HepG2 (cell line): Measurements from ENCODE around the gene TEDC2. TPM values are rescaled to one million over a fixed set of nuclear protein-coding genes. Genes with fewer than 3 reads are reported as not detected.

Experiments
- ATAC-seq: fragments of 200-7000 bp; cut with Tn5 transposase; 3 replicates; pipeline ENCODE4 v1.9.1; 2020; ENCODE audit warnings: mild to moderate bottlenecking, moderate library complexity
- BruUV-seq: library from RNA; stranded (reverse); fragments of 400-500 nt; replicated peaks from 2 replicates; lab custom pipeline; 2021; lab: Mats Ljungman, UMichigan
- CTCF ChIA-PET: fragments of 300-600 bp; formaldehyde crosslinking; extraction: SDS; loops from one replicate; lab custom pipeline; 2021; ENCODE audit warnings: low total read pairs, inconsistent platforms, low intra/inter-chr PET ratio; lab: Yijun Ruan, JAX
- POLR2A ChIA-PET: fragments of 350-600 bp; sonication (Branson Sonifier 250); formaldehyde crosslinking; loops from one replicate; lab custom pipeline; 2020; ENCODE audit warnings: antibody characterized with exemption, inconsistent platforms; lab: Yijun Ruan, JAX
- DNase-seq: peaks from one replicate; pipeline ENCODE4 v3.0.0-alpha.2; 2015; ENCODE audit warnings: low spot score
- FAIRE-seq: peaks from 3 replicates; lab custom pipeline; 2011; peaks lifted over from hg19 to GRCh38; lab: Jason Lieb, UNC
- H2AFZ ChIP-seq: one replicate; pipeline ENCODE4 v1.6.1; 2011; ENCODE audit warnings: low read length, inconsistent platforms
- H3K27ac ChIP-seq: fragments of 300-600 bp; 3 replicates; pipeline ENCODE4 v1.8.0; 2011; ENCODE audit warnings: mixed run types, mild to moderate bottlenecking, mixed read lengths, low read length, inconsistent platforms; ENCODE audit not compliant: insufficient read depth; ENCODE audit errors: extremely low read length
- H3K27me3 ChIP-seq, 2 experiments: fragments of 200-600 bp in 1 of 2; 2 replicates in 1 of 2; 3 replicates in 1 of 2; pipeline versions ENCODE4 v1.6.0 to v1.8.0; 2011; ENCODE audit warnings: low read length in 2 of 2, mild to moderate bottlenecking in 2 of 2, moderate library complexity in 2 of 2, inconsistent platforms in 1 of 2; ENCODE audit not compliant: insufficient read depth in 2 of 2, control insufficient read depth in 1 of 2
- H3K36me3 ChIP-seq, 2 experiments: fragments of 200-600 bp in 1 of 2; replicated peaks in 1 of 2; 2 replicates in 1 of 2; 3 replicates in 1 of 2; pipeline versions ENCODE4 v1.5.1 to v1.8.0; 2011; ENCODE audit warnings: low read length in 2 of 2, inconsistent platforms in 1 of 2; ENCODE audit not compliant: insufficient read depth in 2 of 2, control insufficient read depth in 1 of 2
- H3K4me1 ChIP-seq: 2 replicates; pipeline ENCODE4 v1.5.1; 2012; ENCODE audit warnings: low read length, inconsistent platforms; ENCODE audit not compliant: insufficient read depth
- H3K4me2 ChIP-seq: 2 replicates; pipeline ENCODE4 v1.6.0; 2011; ENCODE audit warnings: low read depth, low read length, inconsistent platforms
- H3K4me3 ChIP-seq, 3 experiments: fragments of 200-600 bp in 1 of 3; sonication (generic), shearing (Covaris generic) in 1 of 3; replicated peaks in 1 of 3; 2 replicates each; pipeline ENCODE4 v1.5.1; 2011 to 2016; ENCODE audit warnings: low read length in 3 of 3, inconsistent platforms in 2 of 3, low read depth in 2 of 3, mild to moderate bottlenecking in 2 of 3, control low read depth in 1 of 3, mixed read lengths in 1 of 3; ENCODE audit not compliant: insufficient read depth in 1 of 3
- H3K79me2 ChIP-seq: one replicate; pipeline ENCODE4 v1.6.1; 2011; ENCODE audit warnings: low read length, inconsistent platforms; ENCODE audit not compliant: insufficient read depth
- H3K9ac ChIP-seq: 2 replicates; pipeline ENCODE4 v1.6.0; 2011; ENCODE audit warnings: mild to moderate bottlenecking, low read depth, low read length, inconsistent platforms; ENCODE audit not compliant: insufficient read depth
- H3K9me3 ChIP-seq: 2 replicates; pipeline ENCODE4 v1.5.1; 2012; ENCODE audit warnings: mild to moderate bottlenecking, low read length
- H4K20me1 ChIP-seq: 2 replicates; pipeline ENCODE4 v1.6.0; 2011; ENCODE audit warnings: inconsistent platforms, mild to moderate bottlenecking, low read length, moderate library complexity; ENCODE audit not compliant: insufficient read depth
- ARNTL ChIP-seq: sonication (generic); formaldehyde crosslinking; IDR thresholded peaks from 2 replicates; pipeline ENCODE4 v1.4.0; 2020; ENCODE audit warnings: mild to moderate bottlenecking, missing genetic modification reagents
- HNF1A ChIP-seq, 2 experiments: sonication (generic) in 1 of 2; formaldehyde crosslinking in 1 of 2; IDR thresholded peaks; 2 replicates each; pipeline versions ENCODE4 v1.4.0 to v1.6.1; 2016 to 2020; ENCODE audit warnings: borderline replicate concordance in 1 of 2, low read depth in 1 of 2, mild to moderate bottlenecking in 1 of 2, missing genetic modification reagents in 1 of 2
- MLX ChIP-seq: IDR thresholded peaks from 2 replicates; pipeline ENCODE4 v1.6.1; 2016
- POLR2AphosphoS5 ChIP-seq: IDR thresholded peaks from 2 replicates; pipeline ENCODE4 v1.6.1; 2012; ENCODE audit warnings: low read depth, low read length
- RFX1 ChIP-seq: fragments of 450-650 bp; IDR thresholded peaks from 2 replicates; pipeline ENCODE4 v1.6.1; 2017
- SP1 ChIP-seq, 2 experiments: fragments of 450-650 bp in 1 of 2; sonication (generic) in 1 of 2; formaldehyde crosslinking in 1 of 2; IDR thresholded peaks; 2 replicates each; pipeline versions ENCODE4 v1.4.0 to v1.6.1; 2016 to 2020; ENCODE audit warnings: missing genetic modification reagents in 1 of 2
- SRSF1 ChIP-seq: fragments of 200-400 bp; formaldehyde crosslinking; optimal IDR thresholded peaks from 2 replicates; pipeline ENCODE3; 2017; ENCODE audit warnings: mild to moderate bottlenecking, low read depth, low read length, moderate library complexity
- ZNF687 ChIP-seq: sonication (generic); formaldehyde crosslinking; IDR thresholded peaks from 2 replicates; pipeline ENCODE4 v1.5.1; 2020; ENCODE audit warnings: mild to moderate bottlenecking, missing genetic modification reagents, moderate library complexity
- ZSCAN22 ChIP-seq: sonication (generic); formaldehyde crosslinking; IDR thresholded peaks from 2 replicates; pipeline ENCODE4 v1.4.0; 2020; ENCODE audit warnings: mild to moderate bottlenecking, missing genetic modification reagents
- WGBS: methylation state at CpG from one replicate; pipeline ENCODE4 v1.1.6; 2017; ENCODE audit warnings: low lambda C conversion rate; 5-methylcytosine and 5-hydroxymethylcytosine counted together
- in situ Hi-C: cut with HindIII; loops from 2 replicates; pipeline ENCODE4 v1.10.0; 2017; ENCODE audit warnings: low pct_unique_long_range_greater_than_20kb; ENCODE audit not compliant: extremely low pct_ligation_motif_present
- intact Hi-C: fragments of 100-400 bp; cut with micrococcal nuclease; formaldehyde crosslinking; loops from one replicate; pipeline ENCODE4 v1.10.0; 2022; ENCODE audit not compliant: unreplicated experiment
- polyA plus RNA-seq, 8 experiments: library from polyadenylated mRNA; depleted of rRNA in 3 of 8; stranded (reverse) in 7 of 8; unstranded in 1 of 8; fragments of >200 nt; fragmentation: Illumina TruSeq in 4 of 8; extraction: Trizol in 4 of 8; gene quantifications; 2 replicates each; pipeline versions ENCODE4 v1.2.1 to v1.2.3, GENCODE V29; 2011 to 2016; ENCODE audit warnings: low read depth in 4 of 8, missing spikeins in 1 of 8, mixed read lengths in 1 of 8; ENCODE audit not compliant: insufficient read depth in 1 of 8
- total RNA-seq, 5 experiments: library from RNA; depleted of rRNA; stranded (reverse); fragments of >200 nt; fragmentation: Illumina TruSeq; extraction: Trizol; gene quantifications; 2 replicates each; pipeline ENCODE4 v1.2.3, GENCODE V29; 2016; ENCODE audit warnings: low read depth in 1 of 5

TEDC2 gene
- total and polyA plus RNA-seq, 2 of the 13 experiments (the other 11 are each of a cell fraction or from before 2014, with no cell fraction given), result 6.2 to 24.4 TPM

DNA sequence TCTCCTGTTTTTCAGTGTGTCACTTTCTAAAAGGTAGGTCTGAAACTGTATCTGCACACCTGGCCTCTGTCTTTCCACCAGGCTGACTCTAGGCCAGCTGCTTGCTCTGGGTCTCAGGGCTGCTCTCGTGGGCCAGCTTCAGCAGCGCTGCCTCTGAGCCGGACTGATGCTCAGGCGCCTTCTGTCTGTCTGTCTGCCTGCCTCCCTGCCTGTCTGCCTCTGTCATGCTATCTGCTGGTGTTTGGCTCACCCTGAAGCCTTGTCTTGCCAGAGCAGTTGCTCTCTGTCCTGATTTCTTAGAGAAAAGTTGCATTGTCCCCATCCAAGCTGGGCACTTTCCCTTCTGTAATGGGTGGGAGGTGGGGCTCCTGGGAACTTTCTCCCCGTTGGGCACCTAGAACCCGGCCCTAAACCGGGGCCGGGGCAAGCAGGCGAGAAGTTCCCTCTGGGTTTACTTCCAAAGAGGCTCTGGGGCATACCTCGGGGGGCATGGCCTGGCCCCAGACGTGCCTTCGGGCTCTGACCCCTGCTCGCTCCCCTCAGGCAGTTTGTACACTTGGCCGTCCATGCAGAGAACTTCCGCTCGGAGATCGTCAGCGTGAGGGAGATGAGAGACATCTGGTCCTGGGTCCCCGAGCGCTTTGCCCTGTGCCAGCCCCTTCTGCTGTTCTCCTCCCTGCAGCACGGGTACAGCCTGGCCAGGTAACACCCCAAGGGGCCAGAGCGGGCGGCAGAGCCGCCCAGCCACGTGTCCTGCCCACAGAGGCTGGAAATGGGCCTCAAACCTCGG is 38.0 kb downstream of the TEDC2 start:
- BruUV-seq, result no TSS peak
- DNase-seq (no peak), ATAC-seq (no peak), FAIRE-seq (no peak)
- Histone ChIP-seq H3K27ac (no peak overlapping the region), H3K36me3 (peaks cover 14 to 29% of the 10 kb centered on the region in 2 experiments; a peak in 4 of 5 replicates), H3K9ac (no peak overlapping the region), H3K9me3 (no peaks in the 10 kb centered on the region), H2AFZ (no peak overlapping the region), H3K4me1 (peaks cover 14% of the 10 kb centered on the region), H4K20me1 (no peaks in the 10 kb centered on the region), H3K4me2 (no peak overlapping the region), H3K4me3 (no peak overlapping the region), H3K27me3 (no peaks in the 10 kb centered on the region), H3K79me2 (no peaks in the 10 kb centered on the region)
- WGBS, result 96% methylated on average over 19 of the region's 26 CpGs
- in situ Hi-C loops (no loop called here), intact Hi-C loops (no loop called here)
- POLR2A ChIA-PET, result no interaction called here
- CTCF ChIA-PET, result no interaction called here
- no peak for TF ChIP-seq ZSCAN22
- no peak for TF ChIP-seq SRSF1
- no peak for TF ChIP-seq MLX
- TF ChIP-seq ZNF687, result no peak
- TF ChIP-seq SP1 (IDR thresholded peaks at IDR 0.05), result no peak
- TF ChIP-seq SP1 (CRISPR knock-in tag; IDR thresholded peaks at IDR 0.05), result no peak
- TF ChIP-seq POLR2AphosphoS5, result no peak
- no peak for TF ChIP-seq HNF1A (IDR thresholded peaks at IDR 0.05; ENCODE audit: low read depth)
- TF ChIP-seq HNF1A (CRISPR knock-in tag; IDR thresholded peaks at IDR 0.05; ENCODE audit: borderline replicate concordance), result no peak
- no peak for TF ChIP-seq RFX1
- TF ChIP-seq ARNTL, result no peak
